GM23338 (cell line): ENCODE data around the gene PDE6H. TPM values are rescaled to one million over a fixed set of nuclear protein-coding genes. Genes with fewer than 3 reads are reported as not detected.

Source experiments
- ATAC-seq: fragments of 200-7000 bp; cut with Tn5 transposase; 3 replicates; pipeline ENCODE4 v1.9.1; 2020
- DNase-seq: peaks from one replicate; pipeline ENCODE4 v3.0.0-alpha.2; 2015; ENCODE audit warnings: low spot score
- H2AFZ ChIP-seq: fragments of 200-600 bp; sonication (generic); 2 replicates; pipeline ENCODE4 v1.8.0; 2016; ENCODE audit warnings: antibody characterized with exemption, mild to moderate bottlenecking, moderate library complexity
- H3F3A ChIP-seq: fragments of 200-600 bp; sonication (generic); replicated peaks from 2 replicates; pipeline ENCODE4 v1.8.0; 2017; ENCODE audit warnings: antibody characterized with exemption, mixed run types, low read depth
- H3K27ac ChIP-seq: fragments of 200-600 bp; sonication (generic); 2 replicates; pipeline ENCODE4 v1.6.1; 2016; ENCODE audit warnings: low read depth
- H3K27me3 ChIP-seq: fragments of 200-600 bp; sonication (generic); 2 replicates; pipeline ENCODE4 v1.8.0; 2016; ENCODE audit warnings: mild to moderate bottlenecking, mixed run types, moderate library complexity; ENCODE audit not compliant: insufficient read depth
- H3K36me3 ChIP-seq: fragments of 200-600 bp; sonication (generic); 2 replicates; pipeline ENCODE4 v1.8.0; 2016; ENCODE audit warnings: mild to moderate bottlenecking; ENCODE audit not compliant: insufficient read depth
- H3K4me1 ChIP-seq: fragments of 200-600 bp; sonication (generic); 2 replicates; pipeline ENCODE4 v1.8.0; 2016; ENCODE audit warnings: mild to moderate bottlenecking, moderate library complexity; ENCODE audit not compliant: insufficient read depth
- H3K4me2 ChIP-seq: fragments of 200-600 bp; sonication (generic); 2 replicates; pipeline ENCODE4 v1.7.1; 2017; ENCODE audit warnings: mixed run types
- H3K4me3 ChIP-seq: fragments of 200-600 bp; sonication (generic); 2 replicates; pipeline ENCODE4 v1.6.1; 2016; ENCODE audit warnings: mixed run types
- H3K79me2 ChIP-seq: fragments of 200-600 bp; sonication (generic); replicated peaks from 2 replicates; pipeline ENCODE4 v1.8.0; 2017; ENCODE audit warnings: mild to moderate bottlenecking; ENCODE audit not compliant: insufficient read depth
- H3K9me2 ChIP-seq: fragments of 200-600 bp; sonication (generic); 2 replicates; pipeline ENCODE4 v1.8.0; 2017; ENCODE audit not compliant: insufficient read depth
- H4K20me1 ChIP-seq: fragments of 200-600 bp; sonication (generic); replicated peaks from 2 replicates; pipeline ENCODE4 v1.8.0; 2017; ENCODE audit warnings: mild to moderate bottlenecking; ENCODE audit not compliant: insufficient read depth
- H3K27ac Mint-ChIP-seq: 2 replicates; pipeline ENCODE4 v1.8.0; 2020; ENCODE audit warnings: inconsistent platforms, mild to moderate bottlenecking, moderate library complexity, mixed read lengths
- H3K27me3 Mint-ChIP-seq: 3 replicates; pipeline ENCODE4 v1.8.0; 2022; ENCODE audit warnings: low read depth, mild to moderate bottlenecking, moderate library complexity, mixed read lengths, inconsistent platforms; ENCODE audit not compliant: insufficient read depth, poor library complexity
- H3K36me3 Mint-ChIP-seq: 3 replicates; pipeline ENCODE4 v1.8.0; 2021; ENCODE audit warnings: low read depth, mild to moderate bottlenecking, inconsistent platforms, moderate library complexity, mixed read lengths
- H3K4me1 Mint-ChIP-seq: 3 replicates; pipeline ENCODE4 v1.8.0; 2020; ENCODE audit warnings: mild to moderate bottlenecking, inconsistent platforms, mixed read lengths
- H3K4me3 Mint-ChIP-seq: 3 replicates; pipeline ENCODE4 v1.8.0; 2021; ENCODE audit warnings: moderate library complexity, mild to moderate bottlenecking, inconsistent platforms, mixed read lengths
- H3K9me3 Mint-ChIP-seq: 3 replicates; pipeline ENCODE4 v1.8.0; 2020; ENCODE audit warnings: moderate library complexity, mild to moderate bottlenecking, inconsistent platforms, mixed read lengths
- CREB1 ChIP-seq: fragments of 250-450 bp; sonication (Bioruptor Pico); IDR thresholded peaks from 2 replicates; pipeline ENCODE4 v1.5.0; 2020; ENCODE audit warnings: low read depth, mild to moderate bottlenecking, moderate library complexity
- ETS1 ChIP-seq: IDR thresholded peaks from 2 replicates; pipeline ENCODE4 v1.6.1; 2016; ENCODE audit warnings: antibody characterized with exemption
- EZH2 ChIP-seq: fragments of 200-600 bp; sonication (generic); IDR thresholded peaks from one replicate; pipeline ENCODE4 v1.8.0; 2017; ENCODE audit warnings: antibody characterized with exemption, mild to moderate bottlenecking, low read depth; ENCODE audit not compliant: unreplicated experiment
- EZH2phosphoT487 ChIP-seq: fragments of 200-600 bp; sonication (generic); IDR thresholded peaks from one replicate; pipeline ENCODE4 v1.8.1; 2018; ENCODE audit warnings: antibody characterized with exemption; ENCODE audit not compliant: unreplicated experiment
- JUNB ChIP-seq: IDR thresholded peaks from one replicate; pipeline ENCODE4 v1.6.1; 2016; ENCODE audit warnings: antibody characterized with exemption; ENCODE audit not compliant: unreplicated experiment
- NANOG ChIP-seq: IDR thresholded peaks from 2 replicates; pipeline ENCODE4 v1.6.1; 2016; ENCODE audit warnings: antibody characterized with exemption, borderline replicate concordance
- POLR2AphosphoS5 ChIP-seq: IDR thresholded peaks from 2 replicates; pipeline ENCODE4 v1.6.1; 2016; ENCODE audit warnings: antibody characterized with exemption, low read depth
- STAT1 ChIP-seq: IDR thresholded peaks from one replicate; pipeline ENCODE4 v1.6.1; 2016; ENCODE audit warnings: antibody characterized with exemption; ENCODE audit not compliant: unreplicated experiment
- ZNF114 ChIP-seq: fragments of 250-450 bp; sonication (Bioruptor Pico); IDR thresholded peaks from 2 replicates; pipeline ENCODE4 v1.5.0; 2020; ENCODE audit warnings: mild to moderate bottlenecking, moderate library complexity
- ZNF331 ChIP-seq: fragments of 250-450 bp; sonication (Bioruptor Pico); IDR thresholded peaks from 2 replicates; pipeline ENCODE4 v1.5.0; 2020; ENCODE audit warnings: low read depth, mild to moderate bottlenecking, moderate library complexity
- polyA plus RNA-seq: library from polyadenylated mRNA; unstranded; fragments of >200 nt; fragmentation: Nextera tagmentation; extraction: Ambion mirVana; gene quantifications from 2 replicates; pipeline ENCODE4 v1.2.1, GENCODE V29; 2016
- total RNA-seq: library from RNA; depleted of rRNA; stranded (reverse); fragments of >200 nt; shearing (Covaris generic); gene quantifications from 2 replicates; pipeline ENCODE4 v1.2.3, GENCODE V29; 2014
- TF ChIP-seq, protein P1 (sequence below): fragments of 250-450 bp; sonication (Bioruptor Pico); IDR thresholded peaks from 2 replicates; pipeline ENCODE4 v1.5.0; 2020; ENCODE audit warnings: mild to moderate bottlenecking, moderate library complexity
- TF ChIP-seq, protein P2 (sequence below): IDR thresholded peaks from one replicate; pipeline ENCODE4 v1.6.1; 2018; ENCODE audit warnings: antibody characterized with exemption; ENCODE audit not compliant: unreplicated experiment
- TF ChIP-seq, protein P3 (sequence below), 2 experiments: fragments of 200-600 bp in 1 of 2; sonication (generic) in 1 of 2; conservative IDR thresholded peaks; 2 replicates each; pipeline versions ENCODE4 v1.5.1 to v1.6.1; 2016 to 2017; ENCODE audit warnings: antibody characterized with exemption in 2 of 2, low read depth in 2 of 2, mild to moderate bottlenecking in 2 of 2, moderate library complexity in 1 of 2

Gene PDE6H
- total and polyA plus RNA-seq, 2 experiments from 2014 or later, result not detected

- Mint-ChIP-seq H3K9me3 (no peaks in the 10 kb centered on the region), H3K27me3 (no peaks in the 10 kb centered on the region), H3K27ac (no peak overlapping the region), H3K4me3 (no peak overlapping the region), H3K4me1 (no peaks in the 10 kb centered on the region), H3K36me3 (no peaks in the 10 kb centered on the region)
- Histone ChIP-seq H2AFZ (no peak overlapping the region), H3K4me3 (no peak overlapping the region), H3K36me3 (no peaks in the 10 kb centered on the region), H4K20me1 (no peaks in the 10 kb centered on the region), H3F3A (no peaks in the 10 kb centered on the region), H3K27me3 (no peaks in the 10 kb centered on the region), H3K4me2 (no peak overlapping the region), H3K9me2 (no peaks in the 10 kb centered on the region), H3K79me2 (no peaks in the 10 kb centered on the region), H3K4me1 (no peaks in the 10 kb centered on the region), H3K27ac (no peak overlapping the region)
- no peak for DNase-seq
- no peak for ATAC-seq
- TF ChIP-seq ZNF114 (CRISPR knock-in tag) (no peak), ZNF331 (no peak), EZH2phosphoT487 (no peak), CREB1 (CRISPR knock-in tag) (no peak), ETS1 (no peak), EZH2 (no peak), STAT1 (no peak), JUNB (no peak), POLR2AphosphoS5 (no peak), NANOG (no peak)
- TF ChIP-seq, protein P1, sequence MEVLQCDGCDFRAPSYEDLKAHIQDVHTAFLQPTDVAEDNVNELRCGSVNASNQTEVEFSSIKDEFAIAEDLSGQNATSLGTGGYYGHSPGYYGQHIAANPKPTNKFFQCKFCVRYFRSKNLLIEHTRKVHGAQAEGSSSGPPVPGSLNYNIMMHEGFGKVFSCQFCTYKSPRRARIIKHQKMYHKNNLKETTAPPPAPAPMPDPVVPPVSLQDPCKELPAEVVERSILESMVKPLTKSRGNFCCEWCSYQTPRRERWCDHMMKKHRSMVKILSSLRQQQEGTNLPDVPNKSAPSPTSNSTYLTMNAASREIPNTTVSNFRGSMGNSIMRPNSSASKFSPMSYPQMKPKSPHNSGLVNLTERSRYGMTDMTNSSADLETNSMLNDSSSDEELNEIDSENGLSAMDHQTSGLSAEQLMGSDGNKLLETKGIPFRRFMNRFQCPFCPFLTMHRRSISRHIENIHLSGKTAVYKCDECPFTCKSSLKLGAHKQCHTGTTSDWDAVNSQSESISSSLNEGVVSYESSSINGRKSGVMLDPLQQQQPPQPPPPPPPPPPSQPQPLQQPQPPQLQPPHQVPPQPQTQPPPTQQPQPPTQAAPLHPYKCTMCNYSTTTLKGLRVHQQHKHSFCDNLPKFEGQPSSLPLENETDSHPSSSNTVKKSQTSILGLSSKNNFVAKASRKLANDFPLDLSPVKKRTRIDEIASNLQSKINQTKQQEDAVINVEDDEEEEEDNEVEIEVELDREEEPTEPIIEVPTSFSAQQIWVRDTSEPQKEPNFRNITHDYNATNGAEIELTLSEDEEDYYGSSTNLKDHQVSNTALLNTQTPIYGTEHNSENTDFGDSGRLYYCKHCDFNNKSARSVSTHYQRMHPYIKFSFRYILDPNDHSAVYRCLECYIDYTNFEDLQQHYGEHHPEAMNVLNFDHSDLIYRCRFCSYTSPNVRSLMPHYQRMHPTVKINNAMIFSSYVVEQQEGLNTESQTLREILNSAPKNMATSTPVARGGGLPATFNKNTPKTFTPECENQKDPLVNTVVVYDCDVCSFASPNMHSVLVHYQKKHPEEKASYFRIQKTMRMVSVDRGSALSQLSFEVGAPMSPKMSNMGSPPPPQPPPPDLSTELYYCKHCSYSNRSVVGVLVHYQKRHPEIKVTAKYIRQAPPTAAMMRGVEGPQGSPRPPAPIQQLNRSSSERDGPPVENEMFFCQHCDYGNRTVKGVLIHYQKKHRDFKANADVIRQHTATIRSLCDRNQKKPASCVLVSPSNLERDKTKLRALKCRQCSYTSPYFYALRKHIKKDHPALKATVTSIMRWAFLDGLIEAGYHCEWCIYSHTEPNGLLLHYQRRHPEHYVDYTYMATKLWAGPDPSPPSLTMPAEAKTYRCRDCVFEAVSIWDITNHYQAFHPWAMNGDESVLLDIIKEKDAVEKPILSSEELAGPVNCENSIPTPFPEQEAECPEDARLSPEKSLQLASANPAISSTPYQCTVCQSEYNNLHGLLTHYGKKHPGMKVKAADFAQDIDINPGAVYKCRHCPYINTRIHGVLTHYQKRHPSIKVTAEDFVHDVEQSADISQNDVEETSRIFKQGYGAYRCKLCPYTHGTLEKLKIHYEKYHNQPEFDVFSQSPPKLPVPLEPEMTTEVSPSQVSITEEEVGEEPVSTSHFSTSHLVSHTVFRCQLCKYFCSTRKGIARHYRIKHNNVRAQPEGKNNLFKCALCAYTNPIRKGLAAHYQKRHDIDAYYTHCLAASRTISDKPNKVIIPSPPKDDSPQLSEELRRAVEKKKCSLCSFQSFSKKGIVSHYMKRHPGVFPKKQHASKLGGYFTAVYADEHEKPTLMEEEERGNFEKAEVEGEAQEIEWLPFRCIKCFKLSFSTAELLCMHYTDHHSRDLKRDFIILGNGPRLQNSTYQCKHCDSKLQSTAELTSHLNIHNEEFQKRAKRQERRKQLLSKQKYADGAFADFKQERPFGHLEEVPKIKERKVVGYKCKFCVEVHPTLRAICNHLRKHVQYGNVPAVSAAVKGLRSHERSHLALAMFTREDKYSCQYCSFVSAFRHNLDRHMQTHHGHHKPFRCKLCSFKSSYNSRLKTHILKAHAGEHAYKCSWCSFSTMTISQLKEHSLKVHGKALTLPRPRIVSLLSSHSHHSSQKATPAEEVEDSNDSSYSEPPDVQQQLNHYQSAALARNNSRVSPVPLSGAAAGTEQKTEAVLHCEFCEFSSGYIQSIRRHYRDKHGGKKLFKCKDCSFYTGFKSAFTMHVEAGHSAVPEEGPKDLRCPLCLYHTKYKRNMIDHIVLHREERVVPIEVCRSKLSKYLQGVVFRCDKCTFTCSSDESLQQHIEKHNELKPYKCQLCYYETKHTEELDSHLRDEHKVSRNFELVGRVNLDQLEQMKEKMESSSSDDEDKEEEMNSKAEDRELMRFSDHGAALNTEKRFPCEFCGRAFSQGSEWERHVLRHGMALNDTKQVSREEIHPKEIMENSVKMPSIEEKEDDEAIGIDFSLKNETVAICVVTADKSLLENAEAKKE (CRISPR knock-in tag), result no peak
- TF ChIP-seq, protein P2, sequence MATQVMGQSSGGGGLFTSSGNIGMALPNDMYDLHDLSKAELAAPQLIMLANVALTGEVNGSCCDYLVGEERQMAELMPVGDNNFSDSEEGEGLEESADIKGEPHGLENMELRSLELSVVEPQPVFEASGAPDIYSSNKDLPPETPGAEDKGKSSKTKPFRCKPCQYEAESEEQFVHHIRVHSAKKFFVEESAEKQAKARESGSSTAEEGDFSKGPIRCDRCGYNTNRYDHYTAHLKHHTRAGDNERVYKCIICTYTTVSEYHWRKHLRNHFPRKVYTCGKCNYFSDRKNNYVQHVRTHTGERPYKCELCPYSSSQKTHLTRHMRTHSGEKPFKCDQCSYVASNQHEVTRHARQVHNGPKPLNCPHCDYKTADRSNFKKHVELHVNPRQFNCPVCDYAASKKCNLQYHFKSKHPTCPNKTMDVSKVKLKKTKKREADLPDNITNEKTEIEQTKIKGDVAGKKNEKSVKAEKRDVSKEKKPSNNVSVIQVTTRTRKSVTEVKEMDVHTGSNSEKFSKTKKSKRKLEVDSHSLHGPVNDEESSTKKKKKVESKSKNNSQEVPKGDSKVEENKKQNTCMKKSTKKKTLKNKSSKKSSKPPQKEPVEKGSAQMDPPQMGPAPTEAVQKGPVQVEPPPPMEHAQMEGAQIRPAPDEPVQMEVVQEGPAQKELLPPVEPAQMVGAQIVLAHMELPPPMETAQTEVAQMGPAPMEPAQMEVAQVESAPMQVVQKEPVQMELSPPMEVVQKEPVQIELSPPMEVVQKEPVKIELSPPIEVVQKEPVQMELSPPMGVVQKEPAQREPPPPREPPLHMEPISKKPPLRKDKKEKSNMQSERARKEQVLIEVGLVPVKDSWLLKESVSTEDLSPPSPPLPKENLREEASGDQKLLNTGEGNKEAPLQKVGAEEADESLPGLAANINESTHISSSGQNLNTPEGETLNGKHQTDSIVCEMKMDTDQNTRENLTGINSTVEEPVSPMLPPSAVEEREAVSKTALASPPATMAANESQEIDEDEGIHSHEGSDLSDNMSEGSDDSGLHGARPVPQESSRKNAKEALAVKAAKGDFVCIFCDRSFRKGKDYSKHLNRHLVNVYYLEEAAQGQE, result no peak
- TF ChIP-seq, protein P3, sequence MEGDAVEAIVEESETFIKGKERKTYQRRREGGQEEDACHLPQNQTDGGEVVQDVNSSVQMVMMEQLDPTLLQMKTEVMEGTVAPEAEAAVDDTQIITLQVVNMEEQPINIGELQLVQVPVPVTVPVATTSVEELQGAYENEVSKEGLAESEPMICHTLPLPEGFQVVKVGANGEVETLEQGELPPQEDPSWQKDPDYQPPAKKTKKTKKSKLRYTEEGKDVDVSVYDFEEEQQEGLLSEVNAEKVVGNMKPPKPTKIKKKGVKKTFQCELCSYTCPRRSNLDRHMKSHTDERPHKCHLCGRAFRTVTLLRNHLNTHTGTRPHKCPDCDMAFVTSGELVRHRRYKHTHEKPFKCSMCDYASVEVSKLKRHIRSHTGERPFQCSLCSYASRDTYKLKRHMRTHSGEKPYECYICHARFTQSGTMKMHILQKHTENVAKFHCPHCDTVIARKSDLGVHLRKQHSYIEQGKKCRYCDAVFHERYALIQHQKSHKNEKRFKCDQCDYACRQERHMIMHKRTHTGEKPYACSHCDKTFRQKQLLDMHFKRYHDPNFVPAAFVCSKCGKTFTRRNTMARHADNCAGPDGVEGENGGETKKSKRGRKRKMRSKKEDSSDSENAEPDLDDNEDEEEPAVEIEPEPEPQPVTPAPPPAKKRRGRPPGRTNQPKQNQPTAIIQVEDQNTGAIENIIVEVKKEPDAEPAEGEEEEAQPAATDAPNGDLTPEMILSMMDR (conservative IDR thresholded peaks at IDR 0.05; ENCODE audit: low read depth in 2 of 2), result no peak
Measured at GRCh38 chr12:14976658-14977057, 3.8 kb downstream of the PDE6H start.
